Left renal pelvis (tissue), 4 donors: Measurements from ENCODE around the gene YBX2. TPM values are rescaled to one million over a fixed set of nuclear protein-coding genes. Genes with fewer than 3 reads are reported as not detected.
"Not testable (repeated sequence)": the region's sequence is repeated elsewhere in the genome, so short reads cannot be mapped to it uniquely, and the experiment has no call there.

Experiments used
- DNase-seq, 4 donors: peaks; one replicate each; pipeline ENCODE4 v3.0.0-alpha.2; 2013; ENCODE audit warnings: low read depth in 4 of 4, low spot score in 3 of 4
- polyA plus RNA-seq, 4 donors: library from polyadenylated mRNA; unstranded; fragments of 120-200 nt; gene quantifications; one replicate each; pipeline ENCODE4 v1.2.1, GENCODE V29; 2013; ENCODE audit not compliant: insufficient read length in 4 of 4

Gene YBX2
- polyA plus RNA-seq, result 1 to 10 TPM; 1.9 to 4.1 (median 2.7) TPM

- no peak for DNase-seq
Measured at GRCh38 chr17:7294614-7295153, at the start of gene YBX2. YBX2 (minus strand) TSS chr17:7294639; CDS start chr17:7294500, 139 bp downstream.

- no peak for DNase-seq
Measured at GRCh38 chr17:7343250-7343649, 48.8 kb upstream of the YBX2 start.

DNA sequence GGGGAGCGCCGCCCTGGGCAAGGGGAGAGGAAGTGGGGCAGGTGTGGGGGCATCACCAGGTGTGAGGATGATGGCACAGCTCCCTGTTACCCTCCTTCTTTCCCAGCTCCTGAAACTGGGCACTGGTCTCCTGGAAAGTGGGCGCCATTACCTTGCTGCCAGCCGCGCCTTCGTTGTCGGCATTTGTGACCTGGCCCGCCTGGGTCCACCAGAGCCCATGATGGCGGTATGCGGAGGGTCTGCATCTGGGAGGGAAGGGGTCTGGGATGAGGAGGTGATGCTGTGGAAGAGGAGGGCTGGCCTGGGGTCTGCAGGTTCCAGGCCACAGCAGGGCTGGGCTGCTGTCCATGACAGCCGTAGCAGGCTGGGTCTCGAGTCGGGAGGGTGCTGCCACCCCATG, 47.4 kb upstream of the YBX2 start:
- no peak for DNase-seq

DNA sequence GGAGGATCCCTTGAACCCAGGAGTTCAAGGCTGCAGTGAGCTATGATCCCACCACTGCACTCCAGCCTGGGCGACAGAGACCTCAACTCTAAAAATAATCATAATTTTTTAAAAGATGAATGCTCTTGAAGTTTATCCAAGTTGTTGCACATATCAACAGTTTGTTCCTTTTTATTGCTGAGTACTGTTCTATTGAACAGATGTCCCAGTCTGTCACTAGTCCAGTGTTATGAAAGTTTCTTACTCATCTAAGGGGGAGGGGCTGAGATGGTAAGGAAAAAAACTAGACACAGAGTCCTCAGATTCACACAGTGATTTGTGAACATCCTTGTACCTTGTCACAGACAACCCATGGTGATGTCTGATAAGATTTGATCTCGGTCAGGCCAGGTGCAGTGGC, 45.7 kb upstream of the YBX2 start:
- no peak for DNase-seq

- not testable (repeated sequence) for DNase-seq
Measured at GRCh38 chr17:7337600-7337999, 43.2 kb upstream of the YBX2 start.

DNA sequence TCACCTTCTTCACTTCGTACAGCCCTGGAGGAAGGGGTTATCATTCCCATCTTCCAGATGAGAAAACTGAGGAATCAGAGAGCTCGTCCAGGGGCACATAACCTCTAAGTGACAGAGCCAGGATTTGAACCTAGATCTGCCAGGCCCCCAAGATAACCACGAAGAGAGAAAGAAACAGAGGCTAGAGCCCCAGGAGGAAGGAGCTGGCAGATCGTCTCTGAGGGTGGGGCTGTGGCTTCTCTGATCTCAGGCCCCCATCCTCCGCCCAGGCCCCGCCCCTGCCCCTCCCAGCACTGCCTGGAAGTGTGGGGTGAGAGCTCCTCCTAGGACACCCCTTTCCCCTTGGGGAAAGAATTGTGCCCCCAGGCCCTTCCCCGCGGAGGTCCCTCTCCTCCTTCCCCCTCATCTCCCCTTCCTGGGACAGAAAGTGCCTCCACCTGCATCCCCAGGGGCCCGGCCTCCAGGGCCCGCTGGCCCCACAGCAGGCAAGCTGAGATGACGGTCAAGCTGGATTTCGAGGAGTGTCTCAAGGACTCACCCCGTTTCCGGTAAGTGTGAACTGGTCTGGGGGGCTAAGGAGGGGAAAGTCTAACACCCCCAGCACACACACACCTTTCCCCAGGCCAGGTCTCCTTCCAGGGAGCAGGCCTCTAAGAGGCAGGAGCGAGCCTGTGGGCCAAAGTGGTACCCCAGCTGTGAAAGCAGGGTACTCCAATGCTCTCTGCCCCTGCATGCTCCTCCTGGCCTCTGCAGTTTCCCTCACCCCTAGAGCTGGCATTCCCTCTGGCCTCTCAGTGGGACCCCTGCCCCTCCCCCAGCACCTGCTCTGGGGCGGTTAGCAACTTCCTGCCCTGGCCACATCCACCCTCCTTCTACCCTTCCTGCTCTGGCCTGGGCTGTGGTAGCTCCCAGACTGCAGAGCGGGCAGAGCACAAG, 42.1 kb upstream of the YBX2 start, which contains the start of gene ACAP1:
Gene ACAP1 (plus strand): TSS at position 290 of the 936 bp plus-strand sequence. CDS start 206 bp downstream, at position 496.
- DNase-seq, result no peak

DNA sequence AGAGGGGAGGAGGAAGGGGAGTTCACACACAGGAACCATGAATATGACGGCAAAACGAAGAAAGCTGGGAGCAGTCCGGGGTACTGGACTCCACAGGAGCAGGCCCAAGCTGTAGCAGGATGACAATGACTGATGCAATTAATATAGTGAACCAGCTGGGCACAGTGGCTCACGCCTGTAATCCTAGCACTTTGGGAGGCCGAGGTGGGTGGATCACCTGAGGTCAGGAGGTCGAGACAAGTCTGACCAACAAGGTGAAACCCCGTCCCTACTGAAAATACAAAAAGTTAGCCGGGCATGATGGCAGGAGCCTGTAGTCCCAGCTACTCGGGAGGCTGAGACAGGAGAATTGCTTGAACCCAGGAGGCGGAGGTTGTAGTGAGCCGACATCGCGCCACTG, 41.3 kb upstream of the YBX2 start:
- DNase-seq, result not testable (repeated sequence)

DNA sequence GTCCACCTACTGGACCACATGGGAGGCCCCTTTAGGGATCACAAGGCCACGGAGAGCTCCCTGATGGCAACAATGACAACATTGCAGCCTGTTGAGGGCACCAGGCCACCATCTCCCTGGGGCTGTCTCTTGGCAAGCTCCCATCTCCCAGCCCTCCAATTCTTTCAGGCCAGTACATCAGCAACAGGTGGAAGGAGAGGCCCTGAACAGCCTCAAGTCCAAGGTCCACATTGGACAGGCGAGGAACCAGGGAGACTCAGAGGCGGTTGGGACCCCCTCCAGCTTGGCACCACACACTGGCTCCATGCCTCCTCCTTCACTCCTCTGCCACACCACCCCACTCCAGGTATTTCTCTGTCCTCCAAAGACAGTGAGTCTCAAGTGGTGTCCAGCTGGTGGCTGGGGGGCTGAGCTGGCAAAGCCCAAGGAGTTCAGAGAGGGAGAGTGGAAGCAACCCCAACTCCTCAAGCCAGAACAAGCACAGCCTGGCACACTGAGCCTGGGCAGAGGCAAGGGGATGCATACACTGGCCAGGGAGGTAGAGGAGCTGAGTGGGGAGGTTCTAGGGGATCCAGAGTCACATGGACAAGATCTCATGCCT, 40.6 kb upstream of the YBX2 start:
- DNase-seq, result no peak

DNA sequence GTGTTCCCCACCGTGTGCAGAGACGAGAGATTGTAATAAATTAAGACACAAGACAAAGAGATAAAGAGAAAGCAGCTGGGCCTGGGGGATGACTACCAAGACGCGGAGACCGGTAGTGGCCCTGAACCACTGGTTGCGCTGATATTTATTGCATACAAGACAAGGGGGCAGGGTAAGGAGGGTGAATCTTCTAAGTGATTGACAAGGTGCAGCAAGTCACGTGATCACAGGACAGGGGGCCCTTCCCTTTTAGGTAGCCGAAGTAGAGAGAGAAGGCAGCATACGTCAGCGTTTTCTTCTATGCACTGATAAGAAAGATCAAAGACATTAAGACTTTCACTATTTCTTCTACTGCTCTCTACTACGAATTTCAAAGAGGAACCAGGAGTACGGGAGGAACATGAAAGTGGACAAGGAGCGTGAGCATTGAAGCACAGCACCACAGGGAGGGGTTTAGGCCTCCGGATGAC, 38.2 kb upstream of the YBX2 start:
- not testable (repeated sequence) for DNase-seq

DNA sequence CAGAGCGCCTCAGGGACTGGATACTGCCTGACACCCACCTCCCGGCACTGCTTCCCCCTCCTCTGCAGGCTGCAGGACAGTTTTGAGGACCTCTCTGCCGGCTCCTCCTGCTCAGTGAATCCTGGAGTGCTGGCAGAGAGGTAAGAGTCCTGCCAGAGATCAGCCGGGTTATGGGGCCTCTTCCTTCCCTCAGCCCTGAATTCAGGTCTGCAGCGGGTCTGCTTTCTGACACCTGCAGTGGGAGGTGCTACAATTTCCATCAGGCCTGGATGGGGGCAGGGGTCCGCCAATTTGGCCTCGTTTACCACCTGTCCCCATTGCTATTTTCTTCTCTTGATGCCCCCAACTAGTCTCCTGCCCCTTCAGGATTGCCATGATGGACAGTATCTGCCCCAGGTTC, 37.7 kb upstream of the YBX2 start:
- DNase-seq, result no peak

- no peak for DNase-seq
Measured at GRCh38 chr17:7330638-7331015, 36.2 kb upstream of the YBX2 start.

DNA sequence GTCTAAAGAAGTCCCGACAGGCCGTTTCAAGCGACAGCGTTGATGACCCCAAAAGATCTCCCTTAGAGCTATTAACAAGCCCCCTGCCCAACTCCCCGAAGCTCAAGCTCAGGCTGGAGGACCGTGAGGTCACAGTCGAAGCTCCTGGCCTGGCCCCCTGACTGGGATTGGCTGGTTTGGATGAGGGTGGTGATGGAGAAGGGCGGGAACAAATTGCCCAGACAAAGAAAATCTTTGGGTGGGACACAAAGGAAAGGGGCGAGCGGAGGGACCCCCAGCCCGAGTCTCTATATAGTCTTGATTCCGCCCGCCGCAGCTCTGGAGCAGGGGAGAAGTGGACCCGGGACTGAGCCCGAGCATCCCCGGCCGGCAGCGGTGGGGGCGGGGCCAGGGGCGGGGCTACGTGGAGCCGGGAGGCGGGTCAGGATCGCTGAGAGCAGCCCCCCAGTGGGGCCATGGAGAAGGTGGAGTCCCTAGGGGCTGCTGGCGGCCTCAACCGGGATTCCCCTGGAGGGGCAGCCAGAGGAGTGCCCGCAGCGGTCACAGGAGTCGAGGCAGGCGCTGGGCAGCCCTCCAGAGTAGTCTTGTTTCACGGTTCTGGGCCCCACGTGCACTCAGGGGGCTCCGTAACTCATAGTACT, 35.7 kb upstream of the YBX2 start:
- peak in 2 of 4 donors; percentile 71 to 79 for DNase-seq

GRCh38 chr17:7329374-7329996, 35.0 kb upstream of the YBX2 start:
- DNase-seq, result peak; percentile 97 to 99 (median 97)

DNA sequence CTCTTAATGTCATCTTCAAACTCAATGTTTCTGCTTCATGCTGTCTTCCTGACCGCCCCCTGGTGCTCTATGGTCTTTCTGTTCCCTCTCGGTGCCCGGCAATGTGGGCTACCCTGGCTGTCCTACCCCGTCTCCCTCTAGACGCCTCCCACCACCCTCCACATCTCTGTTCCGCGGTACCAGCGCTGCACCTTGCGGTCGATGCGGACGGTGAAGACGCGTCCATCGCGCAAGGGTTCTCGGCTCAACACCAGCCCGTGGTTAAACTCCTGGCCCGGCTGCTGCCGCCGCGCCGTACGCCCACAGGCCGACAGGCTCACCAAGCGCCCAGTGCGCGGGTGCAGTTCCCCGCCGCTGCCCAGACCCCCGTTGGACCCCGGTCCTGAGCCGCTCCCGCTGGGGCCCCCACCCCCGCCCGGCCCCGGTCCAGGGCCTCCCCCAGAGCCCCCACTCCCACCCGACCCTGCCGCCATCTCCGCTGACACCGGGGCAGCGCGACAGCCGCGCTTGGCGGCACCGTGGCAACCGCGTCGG, 34.5 kb upstream of the YBX2 start, which contains the start of gene NEURL4:
Gene NEURL4 (minus strand): TSS at position 496 of the 534 bp plus-strand sequence. CDS start 23 bp downstream, at position 473.
- DNase-seq, result no peak

DNA sequence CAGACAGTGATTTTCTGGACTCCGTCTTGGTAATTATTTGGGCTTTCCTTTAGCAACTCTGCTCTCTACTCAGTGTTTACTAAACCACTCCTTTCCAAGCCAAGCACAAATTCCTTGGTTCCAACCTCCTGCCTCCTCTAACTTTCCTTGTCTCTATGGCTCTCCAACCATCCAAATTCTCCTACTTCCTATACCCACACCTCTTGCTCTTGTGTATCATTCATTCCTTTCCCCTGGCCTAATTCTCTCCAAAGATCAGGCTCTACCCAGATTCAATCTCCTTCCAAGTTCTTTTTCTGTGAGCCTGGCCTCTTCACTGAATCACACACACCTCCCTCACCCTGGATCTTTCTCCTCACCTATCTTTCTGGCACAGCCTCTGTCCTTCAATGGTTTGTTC, 33.6 kb upstream of the YBX2 start:
- no peak for DNase-seq

- DNase-seq, result no peak
Measured at GRCh38 chr17:7327501-7327900, 33.1 kb upstream of the YBX2 start.

DNA sequence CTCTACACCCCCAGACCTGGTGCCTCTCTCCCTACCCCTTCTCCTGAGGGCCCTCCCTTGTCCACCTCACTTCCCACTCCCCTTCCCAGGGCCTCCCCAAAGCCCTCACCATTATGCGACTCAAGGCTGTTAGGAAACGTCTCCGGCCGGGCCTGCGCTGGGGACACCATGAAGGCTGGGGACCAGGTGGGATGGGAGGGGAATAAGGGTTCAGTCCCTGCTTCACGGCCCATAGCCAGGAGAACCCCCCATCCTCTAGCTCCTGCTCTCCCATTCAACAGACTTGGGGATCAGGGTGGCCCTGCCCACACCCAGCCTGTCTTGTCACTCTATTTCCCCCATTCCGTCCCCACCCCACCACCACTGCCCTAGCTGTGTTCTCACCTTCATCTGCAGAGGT, 32.6 kb upstream of the YBX2 start:
- no peak for DNase-seq

GRCh38 chr17:7326186-7326585, 31.7 kb upstream of the YBX2 start:
- DNase-seq, result no peak

- no peak for DNase-seq
Measured at GRCh38 chr17:7325031-7325528, 30.6 kb upstream of the YBX2 start.

DNA sequence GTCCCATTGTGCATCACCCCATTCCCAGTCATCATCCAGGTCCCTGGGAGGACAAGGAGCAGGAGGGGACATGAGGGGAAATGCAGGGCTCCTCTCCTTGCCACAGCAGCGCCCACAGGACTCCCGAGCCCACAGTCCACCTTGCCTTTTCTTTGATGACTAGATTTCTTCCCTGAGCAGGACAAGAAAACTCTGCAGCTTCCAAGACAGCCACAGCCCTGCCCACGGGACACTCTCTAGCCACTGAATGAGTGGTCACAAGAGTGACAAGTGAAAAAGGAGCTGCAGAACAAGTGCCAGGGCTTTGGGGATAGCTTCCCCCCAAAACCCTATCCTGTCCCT, 30.0 kb upstream of the YBX2 start:
- no peak for DNase-seq
